ENCODE data around the gene NRXN3. TPM values are rescaled to one million over a fixed set of nuclear protein-coding genes. Genes with fewer than 3 reads are reported as not detected.
"Not testable (repeated sequence)": the region's sequence is repeated elsewhere in the genome, so short reads cannot be mapped to it uniquely, and the experiment has no call there.

The NRXN3 gene
- total RNA-seq, 1 donor from 2014 or later, result 0.60 TPM

- ATAC-seq, result no peak
Observed at GRCh38 chr14:79093531-79093930, 923.4 kb downstream of the NRXN3 start.

- ATAC-seq, result no peak
Observed at GRCh38 chr14:79094951-79095350, 924.8 kb downstream of the NRXN3 start.

- no peak for ATAC-seq
Observed at GRCh38 chr14:79096811-79097210, 926.6 kb downstream of the NRXN3 start.

GRCh38 chr14:79098324-79098723 is 928.2 kb downstream of the NRXN3 start:
- no peak for ATAC-seq

GRCh38 chr14:79100578-79100977 is 930.4 kb downstream of the NRXN3 start:
- ATAC-seq, result no peak

- no peak for ATAC-seq
Observed at GRCh38 chr14:79101388-79101787, 931.2 kb downstream of the NRXN3 start.

GRCh38 chr14:79103764-79104163 is 933.6 kb downstream of the NRXN3 start:
- ATAC-seq, result no peak

GRCh38 chr14:79110564-79110963 is 940.4 kb downstream of the NRXN3 start:
- not testable (repeated sequence) for ATAC-seq

GRCh38 chr14:79111987-79112501 is 941.9 kb downstream of the NRXN3 start:
- no peak for ATAC-seq

- no peak for ATAC-seq
Observed at GRCh38 chr14:79117561-79117960, 947.4 kb downstream of the NRXN3 start.

GRCh38 chr14:79118291-79118690 is 948.1 kb downstream of the NRXN3 start:
- no peak for ATAC-seq

- no peak for ATAC-seq
Observed at GRCh38 chr14:79134361-79134760, 964.2 kb downstream of the NRXN3 start.

- ATAC-seq, result no peak
Observed at GRCh38 chr14:79136071-79137044, 966.2 kb downstream of the NRXN3 start.

- no peak for ATAC-seq
Observed at GRCh38 chr14:79137045-79137430, 966.9 kb downstream of the NRXN3 start.

GRCh38 chr14:79137836-79138235 is 967.7 kb downstream of the NRXN3 start:
- no peak for ATAC-seq

- ATAC-seq, result no peak
Observed at GRCh38 chr14:79144896-79145295, 974.7 kb downstream of the NRXN3 start.

GRCh38 chr14:79150226-79150625 is 980.1 kb downstream of the NRXN3 start:
- no peak for ATAC-seq

- ATAC-seq, result no peak
Observed at GRCh38 chr14:79157369-79157768, 987.2 kb downstream of the NRXN3 start.

GRCh38 chr14:79161571-79161970 is 991.4 kb downstream of the NRXN3 start:
- ATAC-seq, result no peak

- ATAC-seq, result no peak
Observed at GRCh38 chr14:79162833-79163232, 992.7 kb downstream of the NRXN3 start.

- ATAC-seq, result no peak
Observed at GRCh38 chr14:79165471-79166090, 995.4 kb downstream of the NRXN3 start.

GRCh38 chr14:79166171-79166570 is 996.0 kb downstream of the NRXN3 start:
- ATAC-seq, result no peak

GRCh38 chr14:79167957-79168356 is 997.8 kb downstream of the NRXN3 start:
- ATAC-seq, result no peak

- no peak for ATAC-seq
Observed at GRCh38 chr14:79175671-79176070, 1005.5 kb downstream of the NRXN3 start.
